ENCODE results near the gene LRP1B. TPM values are rescaled to one million over a fixed set of nuclear protein-coding genes. Genes with fewer than 3 reads are reported as not detected.

The LRP1B gene
- total RNA-seq, 4 donors from 2014 or later: 3.3 to 11.1 (median 4.6) TPM

DNA sequence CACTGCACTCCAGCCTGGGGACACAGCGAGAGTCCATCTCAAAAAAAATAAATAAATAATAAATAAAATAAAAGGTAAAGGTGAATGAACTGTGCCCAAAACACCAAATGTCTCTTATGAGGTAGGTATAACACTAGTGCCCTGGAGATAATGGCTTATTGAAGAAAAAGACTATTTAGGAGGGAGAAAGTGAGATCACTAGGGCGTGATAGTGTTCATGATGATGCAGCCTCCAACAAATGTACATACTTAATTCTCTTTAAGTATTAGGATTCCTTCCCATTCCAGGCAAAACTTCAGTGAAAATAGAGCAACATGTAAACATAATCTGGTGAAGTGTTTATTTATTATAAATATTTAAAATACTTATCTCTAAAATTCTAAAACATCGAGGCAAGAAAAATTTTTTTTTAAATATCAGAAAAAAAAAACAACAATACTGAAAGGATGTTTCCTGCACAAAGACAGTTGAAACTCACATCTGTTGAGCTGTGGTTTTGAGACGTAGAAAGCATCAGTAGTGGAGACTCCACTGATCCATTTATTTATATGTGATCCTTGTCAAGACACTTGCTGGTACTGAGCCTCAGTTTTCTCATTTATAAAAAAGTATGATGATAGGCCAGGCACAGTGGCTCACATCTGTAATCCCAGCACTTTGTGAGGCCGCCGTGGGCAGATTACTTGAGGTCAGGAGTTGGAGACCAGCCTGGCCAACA lies 183.3 kb downstream of the LRP1B start:
- intact Hi-C loops (cut with DNase I; ENCODE audit: low total_unique reads): no loop called here
- no peak overlapping the region for H3K27ac ChIP-seq
- in situ Hi-C loops (cut with MboI; ENCODE audit: low sequenced_read_pairs in 4 of 4): no loop called here
- H3K4me1 ChIP-seq: no peaks in the 10 kb centered on the region
- TF ChIP-seq, protein P1, sequence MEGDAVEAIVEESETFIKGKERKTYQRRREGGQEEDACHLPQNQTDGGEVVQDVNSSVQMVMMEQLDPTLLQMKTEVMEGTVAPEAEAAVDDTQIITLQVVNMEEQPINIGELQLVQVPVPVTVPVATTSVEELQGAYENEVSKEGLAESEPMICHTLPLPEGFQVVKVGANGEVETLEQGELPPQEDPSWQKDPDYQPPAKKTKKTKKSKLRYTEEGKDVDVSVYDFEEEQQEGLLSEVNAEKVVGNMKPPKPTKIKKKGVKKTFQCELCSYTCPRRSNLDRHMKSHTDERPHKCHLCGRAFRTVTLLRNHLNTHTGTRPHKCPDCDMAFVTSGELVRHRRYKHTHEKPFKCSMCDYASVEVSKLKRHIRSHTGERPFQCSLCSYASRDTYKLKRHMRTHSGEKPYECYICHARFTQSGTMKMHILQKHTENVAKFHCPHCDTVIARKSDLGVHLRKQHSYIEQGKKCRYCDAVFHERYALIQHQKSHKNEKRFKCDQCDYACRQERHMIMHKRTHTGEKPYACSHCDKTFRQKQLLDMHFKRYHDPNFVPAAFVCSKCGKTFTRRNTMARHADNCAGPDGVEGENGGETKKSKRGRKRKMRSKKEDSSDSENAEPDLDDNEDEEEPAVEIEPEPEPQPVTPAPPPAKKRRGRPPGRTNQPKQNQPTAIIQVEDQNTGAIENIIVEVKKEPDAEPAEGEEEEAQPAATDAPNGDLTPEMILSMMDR (IDR thresholded peaks at IDR 0.05 in 4 of 5, conservative IDR thresholded peaks at IDR 0.05 in 1 of 5): no peak
- no peak for TF ChIP-seq POLR2A (IDR thresholded peaks at IDR 0.05)
- no peaks in the 10 kb centered on the region for H3K27me3 ChIP-seq
- no peaks in the 10 kb centered on the region for H3K36me3 ChIP-seq
- no peak overlapping the region for H3K4me3 ChIP-seq
- no peaks in the 10 kb centered on the region for H3K9me3 ChIP-seq
- ATAC-seq: no peak
- no peak for DNase-seq

DNA sequence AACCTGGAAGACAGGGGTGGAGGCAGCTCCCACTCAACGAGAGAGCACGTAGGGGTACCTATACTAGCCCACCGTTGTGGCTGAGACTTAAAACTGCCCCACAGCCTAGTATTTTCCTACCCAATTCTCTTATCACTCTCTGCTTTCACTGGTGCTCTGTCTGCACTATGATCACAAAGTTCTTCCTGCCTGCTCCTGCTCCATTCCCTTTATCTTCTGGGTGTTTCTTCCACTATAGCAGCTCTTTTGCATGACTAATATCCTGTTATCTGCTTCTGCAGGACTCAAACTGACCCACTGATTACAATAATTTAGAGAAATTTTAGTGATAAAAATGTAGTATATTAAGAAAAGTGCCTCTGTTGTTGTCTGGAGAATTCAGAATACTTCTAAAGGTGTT lies 184.8 kb downstream of the LRP1B start:
- TF ChIP-seq, protein P1 (IDR thresholded peaks at IDR 0.05 in 4 of 5, conservative IDR thresholded peaks at IDR 0.05 in 1 of 5): no peak
- TF ChIP-seq POLR2A (IDR thresholded peaks at IDR 0.05): no peak
- in situ Hi-C loops (cut with MboI; ENCODE audit: low sequenced_read_pairs in 4 of 4): no loop called here

DNA sequence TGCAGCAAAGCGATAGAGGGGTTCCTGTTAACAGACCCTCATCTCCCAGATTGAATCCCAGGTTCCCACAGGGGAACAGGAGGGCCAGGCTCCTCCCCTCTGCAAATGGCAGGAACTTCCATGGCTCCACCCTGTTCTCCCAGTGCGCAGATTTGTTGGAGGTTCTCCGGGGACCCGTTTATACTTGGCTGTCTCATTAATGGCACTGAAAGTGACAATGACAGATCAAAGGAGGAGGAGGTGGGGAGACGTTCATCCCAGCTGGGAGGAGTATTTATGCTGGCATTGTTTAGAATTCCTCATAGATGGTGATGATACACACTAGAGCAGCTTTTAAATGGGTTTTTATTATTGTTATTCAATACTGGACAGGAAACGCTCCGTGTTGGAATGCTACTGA lies 186.9 kb downstream of the LRP1B start:
- Histone ChIP-seq H3K4me3 (no peak overlapping the region), H3K9me3 (no peaks in the 10 kb centered on the region), H3K4me1 (no peaks in the 10 kb centered on the region), H3K27ac (no peak overlapping the region), H3K27me3 (no peaks in the 10 kb centered on the region), H3K36me3 (no peaks in the 10 kb centered on the region)
- TF ChIP-seq, protein P1 (IDR thresholded peaks at IDR 0.05 in 4 of 5, conservative IDR thresholded peaks at IDR 0.05 in 1 of 5): no peak
- no peak for TF ChIP-seq POLR2A (IDR thresholded peaks at IDR 0.05)
- in situ Hi-C loops (cut with MboI; ENCODE audit: low sequenced_read_pairs in 4 of 4) (no loop called here), intact Hi-C loops (cut with DNase I; ENCODE audit: low total_unique reads) (no loop called here)
- no peak for DNase-seq
- no peak for ATAC-seq

More for the DNA sequence above, 184.8 kb downstream of the LRP1B start:
- Histone ChIP-seq H3K9me3 (no peaks in the 10 kb centered on the region), H3K27ac (no peak overlapping the region), H3K4me1 (no peaks in the 10 kb centered on the region), H3K27me3 (no peaks in the 10 kb centered on the region), H3K4me3 (no peak overlapping the region), H3K36me3 (no peaks in the 10 kb centered on the region)
- intact Hi-C loops (cut with DNase I; ENCODE audit: low total_unique reads): no loop called here
- ATAC-seq (no peak), DNase-seq (no peak)

DNA sequence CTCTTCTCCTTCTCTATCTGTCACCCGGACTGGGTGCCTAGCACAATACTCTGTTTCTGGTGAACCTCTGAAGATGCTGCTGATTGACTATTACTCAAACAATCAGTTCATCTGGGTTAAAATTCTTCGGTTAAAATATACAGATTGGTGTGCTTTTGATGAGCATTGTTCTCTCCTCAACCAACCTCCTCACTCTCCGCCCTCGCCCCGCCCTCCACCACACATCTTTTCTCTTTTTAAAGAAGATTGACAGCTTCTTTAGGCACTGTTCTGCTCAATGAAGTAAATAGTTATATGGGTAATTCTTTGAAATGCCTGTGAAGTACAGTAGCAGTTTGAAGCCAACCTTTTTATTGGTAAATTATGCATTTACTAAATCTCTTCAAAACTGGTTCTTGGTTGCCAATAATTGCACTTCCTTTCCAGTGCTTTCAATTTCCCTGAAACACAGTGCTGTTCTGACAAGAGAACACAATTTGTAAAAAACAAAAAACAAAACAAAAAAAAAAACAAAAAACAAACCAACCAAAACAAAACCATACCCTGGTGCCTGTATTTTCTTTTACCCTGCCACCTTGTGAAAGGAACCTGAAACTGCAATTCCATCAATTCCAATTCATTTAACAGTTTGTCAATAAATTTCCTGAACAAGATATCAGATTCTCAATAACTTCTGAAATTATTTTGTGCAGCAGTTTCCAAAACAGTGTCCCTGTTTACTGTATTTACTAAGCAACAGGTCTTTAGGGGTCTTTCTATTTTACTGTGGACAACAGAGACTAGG lies 188.6 kb downstream of the LRP1B start:
- intact Hi-C loops (cut with DNase I; ENCODE audit: low total_unique reads): no loop called here
- H3K27ac ChIP-seq: no peak overlapping the region
- no peaks in the 10 kb centered on the region for H3K27me3 ChIP-seq

More for the DNA sequence above, 188.6 kb downstream of the LRP1B start:
- Histone ChIP-seq H3K9me3 (no peaks in the 10 kb centered on the region), H3K36me3 (no peaks in the 10 kb centered on the region), H3K4me3 (no peak overlapping the region), H3K4me1 (no peaks in the 10 kb centered on the region)
- in situ Hi-C loops (cut with MboI; ENCODE audit: low sequenced_read_pairs in 4 of 4): no loop called here
- ATAC-seq (no peak), DNase-seq (no peak)
- no peak for TF ChIP-seq POLR2A (IDR thresholded peaks at IDR 0.05)
- TF ChIP-seq, protein P1 (IDR thresholded peaks at IDR 0.05 in 4 of 5, conservative IDR thresholded peaks at IDR 0.05 in 1 of 5): no peak
